Pancreas (tissue), 10 donors: Measurements from ENCODE around the gene BAZ1B. TPM values are rescaled to one million over a fixed set of nuclear protein-coding genes. Genes with fewer than 3 reads are reported as not detected.

ENCODE experiments used
- ATAC-seq, 4 donors: fragments of 200-7000 bp; cut with Tn5 transposase; one replicate each; pipeline versions ENCODE4 v1.8.0 to v1.9.1; 2020; ENCODE audit warnings: mild to moderate bottlenecking in 4 of 4, moderate library complexity in 4 of 4
- DNase-seq, 6 donors: peaks; one replicate each; pipeline ENCODE4 v3.0.0-alpha.2; 2020
- FAIRE-seq: peaks from 2 replicates; lab custom pipeline; 2012; peaks lifted over from hg19 to GRCh38; lab: Jason Lieb, UNC
- H3K27ac ChIP-seq, 4 donors: fragments of 200-600 bp; sonication (generic); 1 replicate in 3 of 4; 2 replicates in 1 of 4; pipeline versions ENCODE4 v1.5.0 to v1.8.0; 2020
- H3K27me3 ChIP-seq, 4 donors: fragments of 200-600 bp; one replicate each; pipeline ENCODE4 v1.8.0; 2021
- H3K36me3 ChIP-seq, 3 donors: fragments of 200-600 bp; sonication (generic) in 1 of 3; one replicate each; pipeline versions ENCODE4 v1.5.0 to v1.8.0; 2020 to 2021
- H3K4me1 ChIP-seq, 3 donors: fragments of 200-600 bp; one replicate each; pipeline ENCODE4 v1.8.0; 2021
- H3K4me3 ChIP-seq, 4 donors: fragments of 200-600 bp; sonication (generic) in 2 of 4; one replicate each; pipeline versions ENCODE4 v1.5.0 to v1.8.0; 2020 to 2021
- H3K9me3 ChIP-seq, 4 donors: fragments of 200-600 bp; one replicate each; pipeline ENCODE4 v1.8.0; 2021
- CTCF ChIP-seq, 4 donors: fragments of 200-600 bp; sonication (generic) in 3 of 4; IDR thresholded peaks; one replicate each; pipeline versions ENCODE4 v1.5.0 to v1.8.0; 2021; ENCODE audit warnings: antibody characterized with exemption in 4 of 4
- WGBS, 2 donors: extraction: QIAGEN DNeasy Blood & Tissue Kit; methylation state at CpG; one replicate each; pipeline ENCODE4 v1.1.7; 2013; 5-methylcytosine and 5-hydroxymethylcytosine counted together
- intact Hi-C, 3 donors: fragments of 100-400 bp; cut with DNase I; formaldehyde crosslinking; loops; one replicate each; pipeline versions ENCODE4 v1.11.1 to v1.14.2; 2022
- polyA plus RNA-seq, 2 donors: library from polyadenylated mRNA; stranded (reverse); fragments of 200-250 nt; gene quantifications; one replicate each; pipeline ENCODE4 v1.2.3, GENCODE V29; 2013
- total RNA-seq, 6 donors: library from RNA; stranded (reverse); fragmentation: NEBNext Ultra II Directional in 4 of 6; extraction: Animal tissue kit (Norgen Biotek cat#: 25700) in 4 of 6; gene quantifications; one replicate each; pipeline versions ENCODE4 v1.2.1 to v1.2.4, GENCODE V29; 2021 to 2023
- donor health status: healthy with polysubstance abuse.
- donor health status: DM: no; HTN: no; CAD: no; lungs with moderate emphysema.
- donor health status: DM: no; HTN: no; CAD: no.
- donor health status: control.
- donor health status: control.
- donor health status: Bipolar disorder and iron deficiency.
- donor health status: DM: yes; HTN: yes; CAD: no.
- donor health status: DM: no; HTN: no; CAD: no.
- donor health status: DM: no; HTN: no; CAD: no.
- donor health status: DM: yes; HTN: yes; CAD: no.

Gene BAZ1B
- total RNA-seq (10 to 100 TPM; 16.1 to 29.0 (median 18.9) TPM), polyA plus RNA-seq (10 to 100 TPM; 11.6 to 12.8 TPM)

GRCh38 chr7:73522105-73522872 lies at the start of gene BAZ1B:
BAZ1B (minus strand) TSS chr7:73522293; CDS start chr7:73521933, 360 bp downstream.
- FAIRE-seq (no peak), ATAC-seq (peak; percentile 96 to 99 (median 96)), DNase-seq (peak; percentile 95 to 99 (median 98))
- 0% methylated on average over 42 to 71 of the region's 71 CpGs for WGBS, 2 donors
- peak within 1 kb of the TSS; percentile 64 to 96 (median 89) for H3K4me3 ChIP-seq
- no peaks in the 10 kb centered on the region for H3K36me3 ChIP-seq
- no peak for TF ChIP-seq CTCF (IDR thresholded peaks at IDR 0.05)
- intact Hi-C loops = no loop called here
- H3K4me1 ChIP-seq = peaks cover 13 to 27% (median 25%) of the 10 kb centered on the region in 3 donors
- H3K27ac ChIP-seq = peak within 1 kb of the TSS; percentile 80 to 97 (median 90)
- H3K9me3 ChIP-seq = no peaks in the 10 kb centered on the region
- H3K27me3 ChIP-seq = no peaks in the 10 kb centered on the region

- Histone ChIP-seq H3K9me3 (no peaks in the 10 kb centered on the region), H3K4me1 (no peaks in the 10 kb centered on the region), H3K27ac (no peak overlapping the region), H3K36me3 (peaks cover 12 to 55% (median 38%) of the 10 kb centered on the region in 3 donors), H3K4me3 (no peak overlapping the region), H3K27me3 (no peaks in the 10 kb centered on the region)
- no peak for ATAC-seq
- no peak for FAIRE-seq
- intact Hi-C loops = no loop called here
- WGBS, 2 donors = 90 to 93% methylated on average over 10 of the region's 10 CpGs
- no peak for TF ChIP-seq CTCF (IDR thresholded peaks at IDR 0.05)
- DNase-seq = peak in 1 of 6 donors; percentile 18
Measured at GRCh38 chr7:73570977-73571376, 48.9 kb upstream of the BAZ1B start.

- TF ChIP-seq CTCF (IDR thresholded peaks at IDR 0.05) = no peak
- no peak overlapping the region for H3K27ac ChIP-seq
- FAIRE-seq = no peak
- no peaks in the 10 kb centered on the region for H3K9me3 ChIP-seq
- intact Hi-C loops = no loop called here
- no peaks in the 10 kb centered on the region for H3K4me1 ChIP-seq
- ATAC-seq = no peak
- no peak overlapping the region for H3K4me3 ChIP-seq
- H3K36me3 ChIP-seq = peaks cover 12 to 55% (median 38%) of the 10 kb centered on the region in 3 donors
- no peaks in the 10 kb centered on the region for H3K27me3 ChIP-seq
- WGBS, 2 donors = 94 to 96% methylated on average over 22 of the region's 22 CpGs
- peak in 1 of 6 donors; percentile 70 for DNase-seq
Measured at GRCh38 chr7:73570521-73570920, 48.4 kb upstream of the BAZ1B start.

- no peak overlapping the region for H3K4me3 ChIP-seq
- 68 to 77% methylated on average over 5 of the region's 5 CpGs for WGBS, 2 donors
- no peaks in the 10 kb centered on the region for H3K9me3 ChIP-seq
- peaks cover 12 to 48% (median 37%) of the 10 kb centered on the region in 3 donors for H3K36me3 ChIP-seq
- intact Hi-C loops = no loop called here
- no peak for FAIRE-seq
- no peak overlapping the region for H3K27ac ChIP-seq
- DNase-seq = no peak
- no peaks in the 10 kb centered on the region for H3K27me3 ChIP-seq
- ATAC-seq = no peak
- H3K4me1 ChIP-seq = no peaks in the 10 kb centered on the region
- TF ChIP-seq CTCF (IDR thresholded peaks at IDR 0.05) = no peak
Measured at GRCh38 chr7:73569042-73569608, 47.0 kb upstream of the BAZ1B start.
